ENCODE data around the gene TXLNG. TPM values are rescaled to one million over a fixed set of nuclear protein-coding genes. Genes with fewer than 3 reads are reported as not detected.

The TXLNG gene
- total RNA-seq, 3 donors from 2014 or later: 8.5 to 13.2 (median 8.9) TPM

GRCh38 chrX:16785247-16786138, 773 bp upstream of the TXLNG start:
- ATAC-seq (no peak), DNase-seq (peak; percentile 41 to 64 (median 44))
- TF ChIP-seq, protein P1, sequence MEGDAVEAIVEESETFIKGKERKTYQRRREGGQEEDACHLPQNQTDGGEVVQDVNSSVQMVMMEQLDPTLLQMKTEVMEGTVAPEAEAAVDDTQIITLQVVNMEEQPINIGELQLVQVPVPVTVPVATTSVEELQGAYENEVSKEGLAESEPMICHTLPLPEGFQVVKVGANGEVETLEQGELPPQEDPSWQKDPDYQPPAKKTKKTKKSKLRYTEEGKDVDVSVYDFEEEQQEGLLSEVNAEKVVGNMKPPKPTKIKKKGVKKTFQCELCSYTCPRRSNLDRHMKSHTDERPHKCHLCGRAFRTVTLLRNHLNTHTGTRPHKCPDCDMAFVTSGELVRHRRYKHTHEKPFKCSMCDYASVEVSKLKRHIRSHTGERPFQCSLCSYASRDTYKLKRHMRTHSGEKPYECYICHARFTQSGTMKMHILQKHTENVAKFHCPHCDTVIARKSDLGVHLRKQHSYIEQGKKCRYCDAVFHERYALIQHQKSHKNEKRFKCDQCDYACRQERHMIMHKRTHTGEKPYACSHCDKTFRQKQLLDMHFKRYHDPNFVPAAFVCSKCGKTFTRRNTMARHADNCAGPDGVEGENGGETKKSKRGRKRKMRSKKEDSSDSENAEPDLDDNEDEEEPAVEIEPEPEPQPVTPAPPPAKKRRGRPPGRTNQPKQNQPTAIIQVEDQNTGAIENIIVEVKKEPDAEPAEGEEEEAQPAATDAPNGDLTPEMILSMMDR (IDR thresholded peaks at IDR 0.05): no peak
- peak overlapping the region; percentile 11 for H3K4me3 ChIP-seq
- H3K9me3 ChIP-seq: no peaks in the 10 kb centered on the region
- intact Hi-C loops (cut with DNase I, micrococcal nuclease): no loop called here
- H3K36me3 ChIP-seq (ENCODE audit: low read depth): no peaks in the 10 kb centered on the region
- H3K4me1 ChIP-seq (ENCODE audit: low read depth): peaks cover 8% of the 10 kb centered on the region

DNA sequence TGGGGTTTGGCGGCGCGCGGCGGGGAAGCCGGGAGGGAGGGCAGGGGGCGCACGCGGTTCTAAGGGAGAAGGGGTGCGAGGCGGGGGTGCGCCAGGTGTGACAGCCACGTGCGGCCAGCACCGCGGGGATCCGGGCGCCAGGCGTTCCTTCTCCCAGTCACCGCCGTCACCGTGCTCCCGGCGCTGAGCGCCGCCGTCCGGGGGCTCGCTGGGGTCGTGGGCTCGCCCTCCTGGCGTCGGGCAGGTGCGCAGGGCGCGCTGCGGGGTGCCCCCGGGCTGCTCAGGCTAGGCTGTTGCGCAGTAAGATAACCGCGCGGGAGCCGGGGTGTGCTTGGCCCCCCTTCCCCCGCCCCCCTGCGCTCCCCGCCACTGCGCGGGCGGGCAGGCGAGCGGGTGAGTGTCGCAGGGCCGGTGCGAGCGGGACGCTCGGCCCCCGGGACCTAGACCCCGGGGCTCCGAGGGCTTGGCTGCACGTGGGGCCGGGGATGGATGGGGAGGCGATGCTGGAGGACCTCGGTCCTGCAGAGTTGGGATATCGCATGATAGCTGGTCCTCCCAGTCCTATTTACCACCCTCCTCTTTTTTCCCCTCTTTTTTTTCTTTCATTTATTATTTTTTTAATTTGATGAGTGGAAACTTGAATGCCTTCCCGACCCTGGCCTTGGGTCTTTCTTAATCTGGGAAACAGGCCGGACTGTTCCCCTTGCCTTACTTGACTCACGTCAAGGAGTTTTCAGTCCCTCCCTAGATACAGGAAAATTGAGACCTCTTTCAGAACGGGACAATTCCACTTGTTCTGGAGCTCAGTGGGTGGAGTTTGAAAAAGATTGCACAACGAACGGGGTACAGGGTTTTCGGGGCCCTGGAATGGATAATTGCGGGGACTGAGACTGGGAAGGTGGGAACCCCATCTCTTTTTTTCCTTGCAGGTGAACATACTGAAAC, 797 bp downstream of the TXLNG start:
- Histone ChIP-seq H3K4me3 (peak overlapping the region; percentile 24), H3K36me3 (ENCODE audit: low read depth) (no peaks in the 10 kb centered on the region), H3K9me3 (no peaks in the 10 kb centered on the region), H3K4me1 (ENCODE audit: low read depth) (peaks cover 8% of the 10 kb centered on the region)
- ATAC-seq (peak; percentile 22), DNase-seq (peak in 2 of 3 donors; percentile 57 to 74)
- TF ChIP-seq, protein P1 (IDR thresholded peaks at IDR 0.05): no peak
- intact Hi-C loops (cut with DNase I, micrococcal nuclease): no loop called here

- ATAC-seq: no peak
- peaks cover 8% of the 10 kb centered on the region for H3K4me1 ChIP-seq (ENCODE audit: low read depth)
- H3K36me3 ChIP-seq (ENCODE audit: low read depth): no peaks in the 10 kb centered on the region
- TF ChIP-seq, protein P1 (IDR thresholded peaks at IDR 0.05): no peak
- no peak overlapping the region for H3K4me3 ChIP-seq
- no peaks in the 10 kb centered on the region for H3K9me3 ChIP-seq
- DNase-seq: no peak
- intact Hi-C loops (cut with DNase I, micrococcal nuclease): no loop called here
Observed at GRCh38 chrX:16788477-16788876, 2.2 kb downstream of the TXLNG start.

DNA sequence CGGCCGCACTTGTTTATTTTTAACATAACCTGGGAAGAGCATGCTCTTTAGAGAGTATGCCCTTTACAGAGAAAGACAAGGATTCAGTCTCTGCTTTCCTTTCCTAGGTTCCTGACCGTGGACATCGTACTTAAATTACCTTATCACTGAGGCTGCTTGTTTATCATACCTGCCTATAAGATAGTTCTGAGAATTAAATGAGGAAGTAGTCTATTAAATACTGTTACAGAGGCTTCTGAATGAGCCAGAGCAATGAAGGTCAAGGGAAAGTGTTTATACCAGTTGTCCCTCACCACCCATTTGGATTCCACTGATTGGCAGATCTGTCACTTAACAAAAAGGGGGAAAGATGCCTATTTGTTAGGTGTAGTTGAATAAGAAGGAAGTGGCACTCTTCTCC, 10.0 kb downstream of the TXLNG start:
- H3K4me1 ChIP-seq (ENCODE audit: low read depth): no peaks in the 10 kb centered on the region

GRCh38 chrX:16797358-16797757, 11.1 kb downstream of the TXLNG start:
- ATAC-seq (no peak), DNase-seq (no peak)
- Histone ChIP-seq H3K36me3 (ENCODE audit: low read depth) (no peaks in the 10 kb centered on the region), H3K4me3 (no peak overlapping the region), H3K4me1 (ENCODE audit: low read depth) (no peaks in the 10 kb centered on the region), H3K9me3 (no peaks in the 10 kb centered on the region)
- intact Hi-C loops (cut with DNase I, micrococcal nuclease): no loop called here
- TF ChIP-seq, protein P1 (IDR thresholded peaks at IDR 0.05): no peak

More for the DNA sequence above, 10.0 kb downstream of the TXLNG start:
- TF ChIP-seq, protein P1 (IDR thresholded peaks at IDR 0.05): no peak
- ATAC-seq: no peak
- no peaks in the 10 kb centered on the region for H3K9me3 ChIP-seq
- DNase-seq: no peak
- intact Hi-C loops (cut with DNase I, micrococcal nuclease): no loop called here
- H3K4me3 ChIP-seq: no peak overlapping the region
- no peaks in the 10 kb centered on the region for H3K36me3 ChIP-seq (ENCODE audit: low read depth)

All from mucosa of descending colon (tissue), 3 donors.